PFSK-1 (cell line): ENCODE measurements around the gene CLMN.

Experiments
- FOXP2 ChIP-seq: optimal IDR thresholded peaks from 2 replicates; pipeline ENCODE3; 2011; ENCODE audit warnings: borderline replicate concordance, control low read depth, inconsistent platforms; ENCODE audit not compliant: insufficient read depth; ENCODE audit errors: extremely low read length, extremely low read depth
- POLR2AphosphoS5 ChIP-seq: IDR thresholded peaks from 2 replicates; pipeline ENCODE4 v1.6.1; 2012; ENCODE audit warnings: low read depth, mild to moderate bottlenecking, control low read depth, low read length, moderate library complexity
- SIN3A ChIP-seq: IDR thresholded peaks from 2 replicates; pipeline ENCODE4 v1.6.1; 2012; ENCODE audit warnings: mild to moderate bottlenecking, low read length, moderate library complexity, borderline replicate concordance; ENCODE audit not compliant: insufficient read depth
- TAF1 ChIP-seq: IDR thresholded peaks from 2 replicates; pipeline ENCODE4 v1.6.1; 2012; ENCODE audit warnings: low read length, control low read depth, borderline replicate concordance; ENCODE audit not compliant: insufficient read depth
- TF ChIP-seq, protein P1 (sequence below), 2 experiments: IDR thresholded peaks; 2 replicates each; pipeline versions ENCODE4 v1.6.1 to v1.8.0; 2011 to 2012; ENCODE audit warnings: low read depth in 2 of 2, low read length in 2 of 2, control low read depth in 1 of 2, inconsistent platforms in 1 of 2, mild to moderate bottlenecking in 1 of 2, moderate library complexity in 1 of 2; ENCODE audit not compliant: insufficient read depth in 1 of 2

Gene CLMN

GRCh38 chr14:95288672-95289322 is 30.9 kb downstream of the CLMN start:
- TF ChIP-seq SIN3A, result no peak
- TF ChIP-seq, protein P1, sequence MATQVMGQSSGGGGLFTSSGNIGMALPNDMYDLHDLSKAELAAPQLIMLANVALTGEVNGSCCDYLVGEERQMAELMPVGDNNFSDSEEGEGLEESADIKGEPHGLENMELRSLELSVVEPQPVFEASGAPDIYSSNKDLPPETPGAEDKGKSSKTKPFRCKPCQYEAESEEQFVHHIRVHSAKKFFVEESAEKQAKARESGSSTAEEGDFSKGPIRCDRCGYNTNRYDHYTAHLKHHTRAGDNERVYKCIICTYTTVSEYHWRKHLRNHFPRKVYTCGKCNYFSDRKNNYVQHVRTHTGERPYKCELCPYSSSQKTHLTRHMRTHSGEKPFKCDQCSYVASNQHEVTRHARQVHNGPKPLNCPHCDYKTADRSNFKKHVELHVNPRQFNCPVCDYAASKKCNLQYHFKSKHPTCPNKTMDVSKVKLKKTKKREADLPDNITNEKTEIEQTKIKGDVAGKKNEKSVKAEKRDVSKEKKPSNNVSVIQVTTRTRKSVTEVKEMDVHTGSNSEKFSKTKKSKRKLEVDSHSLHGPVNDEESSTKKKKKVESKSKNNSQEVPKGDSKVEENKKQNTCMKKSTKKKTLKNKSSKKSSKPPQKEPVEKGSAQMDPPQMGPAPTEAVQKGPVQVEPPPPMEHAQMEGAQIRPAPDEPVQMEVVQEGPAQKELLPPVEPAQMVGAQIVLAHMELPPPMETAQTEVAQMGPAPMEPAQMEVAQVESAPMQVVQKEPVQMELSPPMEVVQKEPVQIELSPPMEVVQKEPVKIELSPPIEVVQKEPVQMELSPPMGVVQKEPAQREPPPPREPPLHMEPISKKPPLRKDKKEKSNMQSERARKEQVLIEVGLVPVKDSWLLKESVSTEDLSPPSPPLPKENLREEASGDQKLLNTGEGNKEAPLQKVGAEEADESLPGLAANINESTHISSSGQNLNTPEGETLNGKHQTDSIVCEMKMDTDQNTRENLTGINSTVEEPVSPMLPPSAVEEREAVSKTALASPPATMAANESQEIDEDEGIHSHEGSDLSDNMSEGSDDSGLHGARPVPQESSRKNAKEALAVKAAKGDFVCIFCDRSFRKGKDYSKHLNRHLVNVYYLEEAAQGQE (IDR thresholded peaks at IDR 0.05; ENCODE audit: insufficient read depth in 1 of 2, low read depth in 2 of 2, low read length in 2 of 2), result no peak

- TF ChIP-seq SIN3A (no peak), POLR2AphosphoS5 (no peak), TAF1 (no peak)
Observed at GRCh38 chr14:95287176-95287754, 32.4 kb downstream of the CLMN start.

DNA sequence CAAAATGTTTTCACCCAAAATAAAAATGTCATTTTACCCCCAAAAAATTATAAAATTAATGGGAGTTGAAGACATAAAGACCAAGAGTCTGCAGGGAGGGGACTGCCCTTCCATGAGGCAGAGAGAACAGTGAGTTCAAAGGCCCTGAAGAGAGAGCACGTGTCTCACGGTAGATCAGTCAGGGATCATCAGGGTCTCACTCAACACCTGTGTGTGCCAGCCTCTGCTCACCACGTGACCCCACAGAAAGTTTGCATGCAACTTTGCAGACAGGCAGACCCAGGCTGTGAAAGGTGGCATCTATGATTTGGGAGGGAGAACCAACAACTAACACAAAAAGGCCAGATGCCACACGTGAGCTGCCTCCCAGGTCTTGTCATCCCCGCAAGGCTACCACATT is 33.1 kb downstream of the CLMN start:
- no peak for TF ChIP-seq TAF1
- TF ChIP-seq POLR2AphosphoS5, result no peak
- TF ChIP-seq, protein P1 (IDR thresholded peaks at IDR 0.05; ENCODE audit: insufficient read depth in 1 of 2, low read depth in 2 of 2, low read length in 2 of 2), result no peak
- no peak for TF ChIP-seq SIN3A
- TF ChIP-seq FOXP2, result no peak

GRCh38 chr14:95285566-95285965 is 34.1 kb downstream of the CLMN start:
- TF ChIP-seq FOXP2, result no peak
- TF ChIP-seq SIN3A, result no peak
- no peak for TF ChIP-seq TAF1
- TF ChIP-seq POLR2AphosphoS5, result no peak

- TF ChIP-seq, protein P1 (IDR thresholded peaks at IDR 0.05; ENCODE audit: insufficient read depth in 1 of 2, low read depth in 2 of 2, low read length in 2 of 2), result no peak
- no peak for TF ChIP-seq FOXP2
- TF ChIP-seq SIN3A, result no peak
- no peak for TF ChIP-seq POLR2AphosphoS5
- TF ChIP-seq TAF1, result no peak
Observed at GRCh38 chr14:95282354-95282985, 37.2 kb downstream of the CLMN start.

- TF ChIP-seq, protein P1 (IDR thresholded peaks at IDR 0.05; ENCODE audit: insufficient read depth in 1 of 2, low read depth in 2 of 2, low read length in 2 of 2), result no peak
- TF ChIP-seq POLR2AphosphoS5 (no peak), TAF1 (no peak), SIN3A (no peak)
Observed at GRCh38 chr14:95281560-95282176, 38.0 kb downstream of the CLMN start.
